ENCODE results near the gene MAGOH. TPM values are rescaled to one million over a fixed set of nuclear protein-coding genes. Genes with fewer than 3 reads are reported as not detected.
A peak's percentile ranks its signal among the peaks of the same experiment; 100 is the strongest.

Gene MAGOH
- total and polyA plus RNA-seq, 10 donors, result 26.5 to 105 (median 36.2) TPM

GRCh38 chr1:53203466-53203865 lies 34.9 kb downstream of the MAGOH start:
- TF ChIP-seq POLR2AphosphoS5 (IDR thresholded peaks at IDR 0.05), result no peak
- no peak for TF ChIP-seq POLR2A (IDR thresholded peaks at IDR 0.05)
- no peak for TF ChIP-seq CTCF (IDR thresholded peaks at IDR 0.05 in 8 of 11, conservative IDR thresholded peaks at IDR 0.05 in 3 of 11)
- DNase-seq, result no peak
- Histone ChIP-seq H3K4me1 (peaks cover 3 to 19% (median 4%) of the 10 kb centered on the region in 6 donors), H3K36me3 (peaks cover 9 to 80% (median 75%) of the 10 kb centered on the region in 6 donors), H3K27me3 (replicated peaks in 1 of 7) (no peaks in the 10 kb centered on the region), H3K9me3 (peaks cover 6 to 34% (median 25%) of the 10 kb centered on the region in 8 donors), H3K27ac (no peak overlapping the region), H3K4me3 (no peak overlapping the region)
- intact Hi-C loops (cut with DNase I; ENCODE audit: low total_unique reads), result no loop called here
- 89 to 98% (median 94%) methylated on average over 3 of the region's 3 CpGs for WGBS, 5 donors

DNA sequence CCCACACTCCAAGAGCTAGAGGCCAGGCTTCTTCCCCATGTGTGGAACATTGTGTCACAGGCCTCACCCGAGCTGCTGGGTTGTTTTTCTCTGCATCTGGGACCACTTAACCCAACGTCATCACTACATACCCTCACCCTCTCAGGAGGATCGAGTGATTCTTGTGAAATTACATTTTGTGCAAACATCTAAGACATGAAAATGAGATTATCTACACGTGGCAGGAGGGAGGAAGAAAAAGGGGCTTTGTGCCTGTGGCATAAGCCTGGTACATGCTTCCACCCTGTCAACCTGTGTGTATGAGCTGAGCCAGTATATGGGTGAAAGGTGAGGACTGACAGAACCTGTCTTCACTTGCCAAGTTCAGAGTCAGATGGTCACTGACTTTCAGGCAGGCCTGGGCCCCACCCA lies 40.1 kb downstream of the MAGOH start:
- no peaks in the 10 kb centered on the region for H3K9me3 ChIP-seq
- DNase-seq, result no peak
- intact Hi-C loops (cut with DNase I; ENCODE audit: low total_unique reads), result no loop called here
- H3K36me3 ChIP-seq, result peaks cover 4 to 28% (median 23%) of the 10 kb centered on the region in 6 donors
- peak overlapping the region in 5 of 8 donors; percentile 98 to 100 (median 99) for H3K27ac ChIP-seq
- 48 to 78% (median 61%) methylated on average over 4 of the region's 4 CpGs for WGBS, 5 donors
- no peaks in the 10 kb centered on the region for H3K27me3 ChIP-seq (replicated peaks in 1 of 7)
- no peak for TF ChIP-seq POLR2AphosphoS5 (IDR thresholded peaks at IDR 0.05)
- no peak for TF ChIP-seq POLR2A (IDR thresholded peaks at IDR 0.05)
- no peak for TF ChIP-seq CTCF (IDR thresholded peaks at IDR 0.05 in 8 of 11, conservative IDR thresholded peaks at IDR 0.05 in 3 of 11)
- peak overlapping the region in 2 of 8 donors; percentile 82 to 93 for H3K4me3 ChIP-seq
- H3K4me1 ChIP-seq, result peaks cover 16 to 53% (median 31%) of the 10 kb centered on the region in 6 donors

DNA sequence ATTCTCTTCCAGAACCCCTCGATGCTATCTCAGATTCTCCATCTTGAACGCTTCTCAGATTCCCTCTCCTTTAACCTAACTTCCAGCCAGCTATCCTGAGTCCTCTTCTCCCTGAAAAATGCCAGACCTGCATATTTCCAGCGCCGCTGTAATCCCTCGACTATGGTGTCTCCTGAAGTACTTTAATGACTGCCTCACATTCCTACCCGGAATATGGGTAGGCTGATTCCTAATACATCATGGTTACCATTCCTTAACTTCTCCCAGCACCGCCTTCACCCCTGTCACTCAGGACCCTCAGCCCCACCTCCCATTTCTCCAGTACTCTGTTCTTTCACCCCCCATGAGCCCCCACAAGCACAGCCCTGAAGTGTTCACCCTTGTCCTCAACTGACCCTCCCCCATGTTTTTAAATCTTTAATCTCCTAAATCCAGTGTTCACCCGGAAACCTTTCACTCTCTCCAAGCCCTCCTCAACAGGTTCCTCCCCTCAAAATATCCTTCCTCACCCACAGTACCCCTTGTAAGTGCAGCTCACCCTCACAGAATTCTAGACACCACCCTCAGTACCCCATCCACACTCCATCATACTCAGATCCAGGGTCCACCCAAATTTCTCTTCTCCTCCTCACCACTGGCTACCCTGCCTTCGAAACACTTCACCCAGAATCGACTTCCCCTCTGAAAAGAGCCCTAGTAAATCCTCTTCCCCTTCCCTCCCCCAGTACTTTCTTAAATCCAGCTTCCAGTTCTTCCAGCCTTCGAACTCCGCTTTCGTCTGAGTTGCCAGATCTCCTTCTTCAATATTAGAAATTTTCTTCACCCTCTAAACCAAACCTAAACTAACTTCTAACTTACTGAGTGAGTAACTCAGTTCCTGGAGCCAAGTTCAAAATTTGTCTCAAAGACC lies 40.8 kb downstream of the MAGOH start:
- 27 to 34% (median 30%) methylated on average over 13 of the region's 13 CpGs for WGBS, 5 donors
- no peak for DNase-seq
- H3K36me3 ChIP-seq, result peaks cover 4 to 21% (median 16%) of the 10 kb centered on the region in 6 donors
- no peaks in the 10 kb centered on the region for H3K27me3 ChIP-seq (replicated peaks in 1 of 7)
- TF ChIP-seq POLR2A (IDR thresholded peaks at IDR 0.05), result no peak
- no peak for TF ChIP-seq CTCF (IDR thresholded peaks at IDR 0.05 in 8 of 11, conservative IDR thresholded peaks at IDR 0.05 in 3 of 11)
- no peak for TF ChIP-seq POLR2AphosphoS5 (IDR thresholded peaks at IDR 0.05)
- no peaks in the 10 kb centered on the region for H3K9me3 ChIP-seq
- peaks cover 16 to 53% (median 31%) of the 10 kb centered on the region in 6 donors for H3K4me1 ChIP-seq
- peak overlapping the region; percentile 97 to 100 (median 99) for H3K27ac ChIP-seq
- intact Hi-C loops (cut with DNase I; ENCODE audit: low total_unique reads), result no loop called here
- H3K4me3 ChIP-seq, result peak overlapping the region; percentile 72 to 93 (median 77)

Measured in spleen (tissue), 11 donors.